ENCODE measurements around the gene CDYL.

CDYL gene, protein sequence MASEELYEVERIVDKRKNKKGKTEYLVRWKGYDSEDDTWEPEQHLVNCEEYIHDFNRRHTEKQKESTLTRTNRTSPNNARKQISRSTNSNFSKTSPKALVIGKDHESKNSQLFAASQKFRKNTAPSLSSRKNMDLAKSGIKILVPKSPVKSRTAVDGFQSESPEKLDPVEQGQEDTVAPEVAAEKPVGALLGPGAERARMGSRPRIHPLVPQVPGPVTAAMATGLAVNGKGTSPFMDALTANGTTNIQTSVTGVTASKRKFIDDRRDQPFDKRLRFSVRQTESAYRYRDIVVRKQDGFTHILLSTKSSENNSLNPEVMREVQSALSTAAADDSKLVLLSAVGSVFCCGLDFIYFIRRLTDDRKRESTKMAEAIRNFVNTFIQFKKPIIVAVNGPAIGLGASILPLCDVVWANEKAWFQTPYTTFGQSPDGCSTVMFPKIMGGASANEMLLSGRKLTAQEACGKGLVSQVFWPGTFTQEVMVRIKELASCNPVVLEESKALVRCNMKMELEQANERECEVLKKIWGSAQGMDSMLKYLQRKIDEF

GRCh38 chr6:4776131-4776492, at the start of gene CDYL:
TSS of gene CDYL (plus strand) at chr6:4776404. CDS start at chr6:4776784, 380 bp downstream.
- DNase-seq, result peak; percentile 89

- DNase-seq, result peak; percentile 38
These were observed 49.6 kb upstream of the CDYL start for GRCh38 chr6:4726645-4727044.

DNA sequence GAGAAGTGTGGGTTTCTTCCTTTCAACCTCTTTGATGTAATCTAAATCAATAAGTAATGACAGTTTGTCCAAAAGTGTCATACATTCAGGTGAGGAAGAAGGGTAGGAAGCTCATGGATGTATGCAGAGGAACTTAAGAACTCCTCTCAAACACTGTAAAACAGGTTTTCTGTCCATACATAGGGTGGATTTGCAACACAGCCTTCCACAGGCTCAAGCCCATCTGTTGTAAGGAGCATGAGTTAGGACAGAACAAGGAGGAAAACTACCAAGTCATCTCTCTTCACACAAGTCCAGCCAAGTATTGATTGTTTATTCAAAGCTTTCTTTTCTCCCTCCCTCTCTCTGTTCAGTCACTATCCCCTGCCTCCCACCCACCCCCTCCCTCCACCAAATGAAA, 49.0 kb upstream of the CDYL start:
- DNase-seq, result peak; percentile 71

DNA sequence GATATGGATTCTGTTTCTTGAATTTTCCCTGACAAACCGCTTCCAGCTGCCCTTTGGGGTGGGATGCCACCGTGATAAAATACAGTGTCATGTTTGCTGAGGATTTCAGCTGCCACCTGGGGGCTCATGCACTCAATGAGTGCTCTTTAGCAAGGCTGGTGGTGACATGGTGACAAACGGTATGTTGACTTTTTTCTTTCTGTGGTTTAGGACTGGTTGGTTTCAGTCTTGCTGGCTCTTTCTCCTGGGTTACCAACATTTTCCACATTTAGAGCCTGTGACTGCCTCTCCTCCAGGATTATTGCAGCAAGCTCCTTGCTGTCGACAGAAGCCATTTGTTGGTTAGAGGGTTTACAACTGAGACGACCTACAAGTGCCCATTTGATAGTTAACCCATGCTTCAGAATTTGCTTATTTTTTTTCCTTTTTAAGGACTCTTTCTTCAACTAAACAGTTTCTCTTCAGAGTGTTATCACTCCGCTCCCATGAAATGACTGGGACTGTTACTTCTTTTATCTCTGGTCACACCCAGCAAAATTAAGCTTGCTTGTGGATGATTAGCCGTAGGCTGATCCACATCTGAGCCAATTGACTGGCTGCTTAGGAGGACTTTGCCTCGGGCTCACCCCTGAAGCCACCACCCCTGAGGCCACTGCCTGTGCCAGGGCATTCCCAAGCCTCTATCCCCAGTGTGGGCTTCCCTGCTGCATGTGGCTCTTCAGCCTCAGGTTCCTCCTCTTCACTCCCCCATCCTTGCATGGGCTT, 48.4 kb upstream of the CDYL start:
- peak; percentile 98 for DNase-seq

DNA sequence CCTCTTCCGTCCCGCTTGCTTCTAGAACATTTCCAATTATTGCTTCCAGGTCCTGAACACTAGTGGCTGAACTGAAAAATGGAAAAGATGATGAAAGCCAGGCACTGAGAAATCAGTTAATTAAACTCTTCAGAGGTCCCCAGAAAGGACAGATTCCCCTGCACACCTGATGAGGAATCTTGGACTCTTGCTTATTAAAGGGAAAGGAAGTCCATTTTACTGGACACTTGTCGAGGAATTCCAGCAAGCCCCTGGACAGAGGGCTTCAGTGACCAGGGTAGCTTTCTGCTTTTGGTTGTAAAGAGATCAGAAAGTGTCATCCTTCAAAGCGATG, 47.8 kb upstream of the CDYL start:
- DNase-seq, result no peak

DNA sequence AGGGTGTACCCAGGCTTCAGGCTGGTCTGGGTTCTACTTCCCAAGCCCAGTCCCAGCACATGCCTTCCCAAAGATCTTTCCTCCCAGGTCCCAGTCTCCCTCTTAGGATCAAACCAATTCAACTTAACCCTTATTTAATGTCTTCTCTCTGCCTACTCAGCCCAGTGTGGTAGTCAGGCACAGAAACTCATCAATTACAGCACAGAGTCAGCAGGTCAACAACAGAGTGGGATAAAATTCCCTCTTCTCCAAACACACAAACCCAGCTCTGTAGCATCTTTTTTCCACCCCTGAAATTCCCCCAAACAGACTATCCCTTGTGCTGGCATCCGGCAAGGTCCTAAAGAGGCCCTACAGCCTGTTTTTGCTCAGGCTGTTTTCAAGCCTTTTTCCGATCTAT, 47.3 kb upstream of the CDYL start:
- DNase-seq, result no peak

- no peak for DNase-seq
These were observed 44.2 kb upstream of the CDYL start for GRCh38 chr6:4731996-4732395.

GRCh38 chr6:4732691-4733315, 43.4 kb upstream of the CDYL start:
- DNase-seq, result peak; percentile 58

GRCh38 chr6:4736371-4736873, 39.8 kb upstream of the CDYL start:
- no peak for DNase-seq

- DNase-seq, result peak; percentile 51
These were observed 36.2 kb upstream of the CDYL start for GRCh38 chr6:4740032-4740431.

GRCh38 chr6:4743062-4743461, 33.1 kb upstream of the CDYL start:
- peak; percentile 63 for DNase-seq

DNA sequence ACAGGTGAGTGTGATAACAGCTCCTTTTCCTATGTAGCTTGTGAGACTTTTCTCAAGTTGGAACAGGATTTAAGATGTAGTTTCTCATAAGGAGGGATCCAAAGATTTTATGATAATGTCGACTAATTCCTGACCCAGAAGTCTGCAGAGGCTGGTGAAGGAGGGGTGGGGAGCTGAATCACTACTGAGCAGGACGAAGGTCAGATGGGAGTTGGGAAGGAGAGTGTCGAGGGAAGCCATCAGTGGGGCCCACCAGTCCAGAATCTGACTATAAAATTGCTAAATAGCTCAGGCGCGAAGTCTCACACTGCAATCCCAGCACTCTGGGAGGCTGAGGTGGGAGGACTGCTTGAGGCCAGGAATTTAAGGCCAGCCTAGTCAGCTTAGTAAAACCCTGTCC, 32.3 kb upstream of the CDYL start:
- no peak for DNase-seq

DNA sequence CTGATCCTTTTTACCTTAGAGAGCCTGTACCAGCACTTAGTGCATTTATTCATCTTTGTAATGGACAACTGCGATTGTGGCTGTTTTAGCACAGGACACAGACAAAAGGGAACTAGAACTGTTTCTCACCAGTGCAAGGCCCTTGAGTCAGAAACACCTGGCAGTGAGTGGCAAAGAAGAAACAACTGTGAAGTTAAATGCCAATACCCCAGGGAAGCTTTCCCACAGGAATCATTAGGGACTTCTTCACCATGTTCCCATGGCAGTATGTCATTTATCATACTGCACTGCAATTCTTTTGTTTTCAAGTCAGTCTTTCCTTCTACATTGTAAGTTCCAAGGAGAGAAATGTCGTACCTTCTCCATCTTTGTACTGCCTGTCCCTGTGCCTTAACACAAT, 28.6 kb upstream of the CDYL start:
- no peak for DNase-seq

DNA sequence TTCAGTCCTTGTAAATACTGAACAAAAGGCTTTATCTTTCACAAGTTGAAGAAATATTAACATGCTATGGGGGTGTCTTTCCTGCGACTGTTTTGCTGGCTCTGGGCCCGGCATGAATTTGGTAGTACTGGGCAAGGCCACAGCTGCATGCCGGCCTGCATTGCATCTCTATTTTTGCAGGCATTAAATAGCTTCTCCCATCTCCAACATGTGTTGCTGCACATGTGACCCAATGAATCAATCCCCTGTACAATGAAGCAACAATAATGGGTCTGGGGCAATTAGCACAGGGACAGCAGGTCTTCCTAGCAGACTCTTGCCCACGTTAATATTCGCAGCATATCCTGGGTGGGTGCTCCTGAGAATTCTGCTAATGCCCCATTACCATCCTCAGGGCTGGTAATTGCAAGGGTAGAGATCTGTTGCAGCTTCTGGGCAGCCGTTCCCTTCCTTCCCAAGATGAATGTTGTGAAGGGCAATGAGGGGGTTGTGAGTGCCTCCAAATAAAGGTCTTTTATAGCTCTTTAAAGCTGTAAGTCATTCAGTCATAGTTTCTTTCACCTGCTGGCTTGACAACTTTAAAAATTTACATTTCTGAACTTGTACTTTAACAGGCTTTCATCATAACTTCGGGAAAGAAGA, 24.3 kb upstream of the CDYL start:
- DNase-seq, result no peak

DNA sequence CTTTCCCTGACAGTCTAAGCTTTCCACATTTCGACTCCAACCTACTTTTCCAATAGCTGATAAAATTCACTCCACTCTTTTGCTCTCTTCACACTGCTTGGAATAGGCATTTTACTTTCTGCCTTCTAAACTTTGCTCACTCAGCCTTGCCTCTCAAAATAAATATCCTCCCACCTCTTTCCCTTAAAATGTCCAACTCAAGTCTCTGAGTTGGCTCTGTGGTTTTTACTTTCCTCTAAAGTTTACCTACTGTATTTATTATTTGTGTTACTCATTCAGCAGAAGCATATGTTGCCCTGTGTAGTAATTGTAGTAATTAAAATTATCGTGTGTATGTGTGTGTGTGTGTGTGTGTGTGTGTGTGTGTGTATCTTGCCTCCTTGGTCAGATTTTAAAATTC, 20.0 kb upstream of the CDYL start:
- DNase-seq, result no peak

GRCh38 chr6:4759997-4760396, 16.2 kb upstream of the CDYL start:
- no peak for DNase-seq

- DNase-seq, result no peak
These were observed 15.4 kb upstream of the CDYL start for GRCh38 chr6:4760773-4761172.

GRCh38 chr6:4762294-4762693, 13.9 kb upstream of the CDYL start:
- DNase-seq, result no peak

DNA sequence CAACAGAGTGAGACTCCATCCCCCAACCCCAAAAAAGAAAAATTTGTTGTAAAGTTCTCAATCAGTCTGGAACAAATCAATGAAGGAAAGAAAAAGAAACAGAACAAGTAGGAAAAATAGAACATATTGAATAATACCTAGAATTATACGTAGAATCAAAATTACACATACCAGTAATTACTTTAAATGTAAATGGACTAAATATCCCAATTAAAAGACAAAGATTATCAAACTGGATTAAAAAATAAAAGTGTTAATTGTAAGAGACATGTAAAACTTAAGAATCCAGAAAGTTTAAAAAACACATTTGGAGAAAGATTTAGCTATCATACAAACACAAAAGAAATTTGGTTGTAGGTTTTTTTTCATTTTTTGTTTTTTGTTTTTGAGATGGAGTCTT, 12.3 kb upstream of the CDYL start:
- no peak for DNase-seq

GRCh38 chr6:4768815-4769214, 7.4 kb upstream of the CDYL start:
- DNase-seq, result no peak

GRCh38 chr6:4772750-4773149, 3.5 kb upstream of the CDYL start:
- no peak for DNase-seq

DNA sequence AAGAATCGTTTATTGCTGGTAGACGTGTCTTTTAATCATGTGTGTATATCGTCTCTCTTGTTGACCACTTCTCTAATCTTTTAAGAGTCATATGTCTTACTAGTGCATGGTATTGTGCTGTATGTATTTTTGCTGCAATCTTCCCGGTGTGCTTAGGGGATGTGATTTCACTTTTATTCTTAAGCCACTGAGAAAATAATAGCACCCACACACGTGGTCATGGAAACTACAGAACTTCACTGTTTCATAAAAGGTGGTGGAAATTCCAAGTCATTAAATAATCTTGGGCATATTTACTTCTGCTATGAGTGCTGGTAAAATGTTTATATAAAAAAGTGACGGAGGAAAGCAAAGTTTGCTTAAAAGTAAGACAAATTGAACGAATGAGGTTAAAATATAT, 3.0 kb upstream of the CDYL start:
- no peak for DNase-seq

DNA sequence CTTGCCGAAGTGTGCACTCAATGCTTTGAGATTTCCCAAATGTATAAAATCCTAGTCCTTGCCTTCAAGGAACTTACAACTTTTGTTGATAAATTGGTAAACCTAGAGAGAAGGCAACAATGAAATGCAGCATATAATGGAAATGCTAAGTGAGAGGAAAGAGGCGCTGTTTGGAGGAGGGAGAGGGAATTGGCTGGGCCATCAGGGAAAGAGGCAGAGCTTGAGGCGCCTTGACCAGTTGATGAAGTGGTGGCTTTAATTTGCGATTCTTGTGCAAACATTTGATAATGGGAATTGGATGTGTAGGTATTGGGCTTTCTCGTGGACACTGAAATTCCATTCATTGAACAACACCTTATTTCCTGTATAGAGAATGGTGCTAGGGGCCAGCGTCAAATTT, 1.9 kb upstream of the CDYL start:
- DNase-seq, result no peak
